Liver (tissue), 9 donors: ENCODE measurements around the gene ADAM8. TPM values are rescaled to one million over a fixed set of nuclear protein-coding genes. Genes with fewer than 3 reads are reported as not detected.
A peak's percentile ranks its signal among the peaks of the same experiment; 100 is the strongest.

Experiments
- DNase-seq: peaks from one replicate; pipeline ENCODE4 v3.0.0-alpha.2; 2017; ENCODE audit warnings: low spot score
- H3K27ac ChIP-seq, 2 donors: one replicate each; pipeline ENCODE4 v1.7.0; 2013; ENCODE audit warnings: inconsistent platforms in 2 of 2, low read length in 2 of 2, control low read depth in 1 of 2, low read depth in 1 of 2, mild to moderate bottlenecking in 1 of 2
- H3K27me3 ChIP-seq, 4 donors: one replicate each; pipeline versions ENCODE4 v1.6.1 to v1.7.0; 2013; ENCODE audit warnings: low read length in 3 of 4, inconsistent platforms in 1 of 4, mild to moderate bottlenecking in 1 of 4, moderate library complexity in 1 of 4; ENCODE audit not compliant: control insufficient read depth in 4 of 4, insufficient read depth in 4 of 4
- H3K36me3 ChIP-seq, 4 donors: one replicate each; pipeline versions ENCODE4 v1.6.1 to v1.7.0; 2013; ENCODE audit warnings: low read length in 3 of 4, mild to moderate bottlenecking in 3 of 4, low read depth in 1 of 4, moderate library complexity in 1 of 4; ENCODE audit not compliant: control insufficient read depth in 4 of 4, insufficient read depth in 3 of 4
- H3K4me1 ChIP-seq, 4 donors: one replicate each; pipeline versions ENCODE4 v1.6.1 to v1.7.0; 2013; ENCODE audit warnings: low read length in 3 of 4, mild to moderate bottlenecking in 3 of 4, moderate library complexity in 1 of 4; ENCODE audit not compliant: control insufficient read depth in 4 of 4, insufficient read depth in 4 of 4
- H3K4me3 ChIP-seq, 3 donors: one replicate each; pipeline versions ENCODE4 v1.6.1 to v1.7.0; 2013; ENCODE audit warnings: low read length in 3 of 3, control low read depth in 1 of 3, low read depth in 1 of 3, mild to moderate bottlenecking in 1 of 3
- H3K9ac ChIP-seq, 2 donors: one replicate each; pipeline ENCODE4 v1.7.0; 2013; ENCODE audit warnings: low read length in 2 of 2, mild to moderate bottlenecking in 2 of 2, moderate library complexity in 2 of 2, control low read depth in 1 of 2, low read depth in 1 of 2
- H3K9me3 ChIP-seq, 4 donors: one replicate each; pipeline versions ENCODE4 v1.6.1 to v1.7.0; 2013; ENCODE audit warnings: low read length in 3 of 4; ENCODE audit not compliant: control insufficient read depth in 4 of 4
- ATF3 ChIP-seq: IDR thresholded peaks from 2 replicates; pipeline ENCODE4 v1.6.1; 2016; ENCODE audit warnings: antibody characterized with exemption
- CTCF ChIP-seq: fragments of 150-350 bp; IDR thresholded peaks from 2 replicates; pipeline ENCODE4 v1.5.1; 2017; ENCODE audit warnings: improper control_type of control experiment, low read depth, low read length; ENCODE audit not compliant: missing input control
- EGR1 ChIP-seq, 2 donors: IDR thresholded peaks; 2 replicates each; pipeline ENCODE4 v1.6.1; 2016 to 2018; ENCODE audit warnings: antibody characterized with exemption in 2 of 2, low read depth in 2 of 2
- FOXA1 ChIP-seq: IDR thresholded peaks from 2 replicates; pipeline ENCODE4 v1.6.1; 2016; ENCODE audit warnings: antibody characterized with exemption
- FOXA2 ChIP-seq: IDR thresholded peaks from 2 replicates; pipeline ENCODE4 v1.6.1; 2016; ENCODE audit warnings: antibody characterized with exemption
- GABPA ChIP-seq, 2 donors: IDR thresholded peaks in 1 of 2; conservative IDR thresholded peaks in 1 of 2; 2 replicates each; pipeline ENCODE4 v1.6.1; 2016; ENCODE audit warnings: antibody characterized with exemption in 2 of 2, mild to moderate bottlenecking in 1 of 2, moderate library complexity in 1 of 2
- HNF4A ChIP-seq, 2 donors: conservative IDR thresholded peaks; 2 replicates each; pipeline ENCODE4 v1.6.1; 2016; ENCODE audit warnings: antibody characterized with exemption in 2 of 2, mild to moderate bottlenecking in 2 of 2
- HNF4G ChIP-seq: IDR thresholded peaks from 2 replicates; pipeline ENCODE4 v1.6.1; 2016; ENCODE audit warnings: antibody characterized with exemption
- JUND ChIP-seq, 2 donors: IDR thresholded peaks; 2 replicates each; pipeline ENCODE4 v1.6.1; 2016; ENCODE audit warnings: antibody characterized with exemption in 2 of 2
- MAX ChIP-seq: IDR thresholded peaks from 2 replicates; pipeline ENCODE4 v1.6.1; 2016; ENCODE audit warnings: antibody characterized with exemption
- NR2F2 ChIP-seq: IDR thresholded peaks from 2 replicates; pipeline ENCODE4 v1.6.1; 2016; ENCODE audit warnings: antibody characterized with exemption
- RAD21 ChIP-seq, 2 donors: IDR thresholded peaks; 2 replicates each; pipeline ENCODE4 v1.6.1; 2016; ENCODE audit warnings: antibody characterized with exemption in 2 of 2, mild to moderate bottlenecking in 2 of 2
- REST ChIP-seq: IDR thresholded peaks from 2 replicates; pipeline ENCODE4 v1.6.1; 2016; ENCODE audit warnings: antibody characterized with exemption, mild to moderate bottlenecking
- RXRA ChIP-seq, 2 donors: IDR thresholded peaks; 2 replicates each; pipeline ENCODE4 v1.6.1; 2017 to 2018; ENCODE audit warnings: antibody characterized with exemption in 2 of 2, mild to moderate bottlenecking in 1 of 2
- SP1 ChIP-seq: IDR thresholded peaks from 2 replicates; pipeline ENCODE4 v1.6.1; 2018; ENCODE audit warnings: antibody characterized with exemption, mild to moderate bottlenecking
- TAF1 ChIP-seq: conservative IDR thresholded peaks from 2 replicates; pipeline ENCODE4 v1.6.1; 2016; ENCODE audit warnings: antibody characterized with exemption, mild to moderate bottlenecking
- YY1 ChIP-seq: IDR thresholded peaks from 2 replicates; pipeline ENCODE4 v1.6.1; 2016; ENCODE audit warnings: antibody characterized with exemption, mild to moderate bottlenecking
- ZBTB33 ChIP-seq: IDR thresholded peaks from 2 replicates; pipeline ENCODE4 v1.6.1; 2016; ENCODE audit warnings: antibody characterized with exemption
- WGBS: extraction: QIAGEN DNeasy Blood & Tissue Kit; methylation state at CpG from one replicate; pipeline ENCODE4 v1.1.7; 2013; 5-methylcytosine and 5-hydroxymethylcytosine counted together
- polyA plus RNA-seq, 2 donors: library from polyadenylated mRNA; stranded (reverse) in 1 of 2; unstranded in 1 of 2; fragments of 200-250 nt in 1 of 2; fragments of >200 nt in 1 of 2; fragmentation: Nextera tagmentation in 1 of 2; extraction: Ambion mirVana in 1 of 2; gene quantifications; one replicate each; pipeline versions ENCODE4 v1.2.1 to v1.2.3, GENCODE V29; 2013 to 2015
- total RNA-seq, 2 donors: library from RNA; depleted of rRNA; stranded (reverse); fragments of >200 nt; gene quantifications; one replicate each; pipeline ENCODE4 v1.2.3, GENCODE V29; 2014
- donor health status: healthy.
- donor health status: healthy.
- donor health status: healthy.
- donor health status: healthy.
- donor health status: healthy.

The ADAM8 gene
- total and polyA plus RNA-seq, 4 donors = 1.3 to 6.9 (median 3.7) TPM

GRCh38 chr10:133261726-133262325, 14.8 kb downstream of the ADAM8 start:
- peaks cover 5 to 24% (median 14%) of the 10 kb centered on the region in 4 donors for H3K4me1 ChIP-seq
- no peak for TF ChIP-seq YY1
- H3K4me3 ChIP-seq = peak overlapping the region; percentile 49 to 81 (median 66)
- peak; percentile 90 for DNase-seq
- 3% methylated on average over 79 of the region's 79 CpGs for WGBS
- peak overlapping the region; percentile 67 to 75 for H3K27ac ChIP-seq
- H3K9me3 ChIP-seq = no peaks in the 10 kb centered on the region
- peaks cover 0 to 2% (median under 1%) of the 10 kb centered on the region in 4 donors for H3K36me3 ChIP-seq
- H3K9ac ChIP-seq = peak overlapping the region; percentile 12 to 43
- H3K27me3 ChIP-seq = no peaks in the 10 kb centered on the region

- Histone ChIP-seq H3K27me3 (no peaks in the 10 kb centered on the region), H3K9me3 (no peaks in the 10 kb centered on the region), H3K9ac (peak overlapping the region; percentile 12 to 43), H3K27ac (peak overlapping the region; percentile 67 to 75), H3K4me3 (peak overlapping the region; percentile 49 to 81 (median 66)), H3K36me3 (peaks cover 0 to 2% (median 0%) of the 10 kb centered on the region in 4 donors), H3K4me1 (peaks cover 5 to 24% (median 14%) of the 10 kb centered on the region in 4 donors)
- WGBS = 34% methylated on average over 50 of the region's 50 CpGs
- TF ChIP-seq HNF4A (conservative IDR thresholded peaks at IDR 0.05) (no peak), RXRA (IDR thresholded peaks at IDR 0.05) (no peak), YY1 (no peak)
- DNase-seq = peak; percentile 66
These were observed 15.6 kb downstream of the ADAM8 start for GRCh38 chr10:133260895-133261725.

- TF ChIP-seq RXRA (IDR thresholded peaks at IDR 0.05) (no peak), FOXA2 (no peak), ZBTB33 (no peak), HNF4G (no peak), ATF3 (no peak), YY1 (no peak), HNF4A (conservative IDR thresholded peaks at IDR 0.05) (no peak), TAF1 (no peak), REST (no peak), JUND (IDR thresholded peaks at IDR 0.05) (no peak), NR2F2 (no peak), GABPA (IDR thresholded peaks at IDR 0.05 in 1 of 2, conservative IDR thresholded peaks at IDR 0.05 in 1 of 2) (no peak), EGR1 (IDR thresholded peaks at IDR 0.05; ENCODE audit: low read depth in 2 of 2) (no peak), SP1 (no peak), RAD21 (IDR thresholded peaks at IDR 0.05) (no peak), FOXA1 (no peak), MAX (no peak), CTCF (no peak)
- no peak for DNase-seq
- Histone ChIP-seq H3K4me3 (no peak overlapping the region), H3K36me3 (peaks cover 0 to 2% (median 0%) of the 10 kb centered on the region in 4 donors), H3K27me3 (no peaks in the 10 kb centered on the region), H3K9ac (no peak overlapping the region), H3K27ac (no peak overlapping the region), H3K9me3 (no peaks in the 10 kb centered on the region), H3K4me1 (peaks cover 5 to 24% (median 14%) of the 10 kb centered on the region in 4 donors)
- 70% methylated on average over 12 of the region's 12 CpGs for WGBS
These were observed 17.1 kb downstream of the ADAM8 start for GRCh38 chr10:133259602-133259989.
